ENCODE results near the gene HOXA4.

Gene HOXA4

GRCh38 chr7:27115221-27116026, 15.1 kb downstream of the HOXA4 start:
- Histone ChIP-seq H3K27ac (replicated peaks) (no peak overlapping the region), H3K27me3 (ENCODE audit: insufficient read depth, poor library complexity, severe bottlenecking) (peaks cover 3% of the 10 kb centered on the region), H3K4me3 (replicated peaks; ENCODE audit: insufficient read depth, low read length) (no peak overlapping the region)
- DNase-seq (ENCODE audit: low read depth in 1 of 2, low spot score in 1 of 2): no peak
- TF ChIP-seq CTCF (IDR thresholded peaks at IDR 0.05; ENCODE audit: insufficient read depth, low read length): no peak
- no peak for TF ChIP-seq REST (IDR thresholded peaks at IDR 0.05; ENCODE audit: insufficient replicate concordance, low read depth)

GRCh38 chr7:27114881-27115220, 15.7 kb downstream of the HOXA4 start:
- H3K4me3 ChIP-seq (replicated peaks; ENCODE audit: insufficient read depth, low read length): no peak overlapping the region
- no peak for DNase-seq (ENCODE audit: low read depth in 1 of 2, low spot score in 1 of 2)
- no peak overlapping the region for H3K27ac ChIP-seq (replicated peaks)
- no peak for TF ChIP-seq GABPA (IDR thresholded peaks at IDR 0.05; ENCODE audit: low read depth)
- no peak for TF ChIP-seq REST (IDR thresholded peaks at IDR 0.05; ENCODE audit: insufficient replicate concordance, low read depth)
- TF ChIP-seq POLR2AphosphoS5 (IDR thresholded peaks at IDR 0.05; ENCODE audit: low read depth): no peak
- TF ChIP-seq CTCF (IDR thresholded peaks at IDR 0.05; ENCODE audit: insufficient read depth, low read length): no peak
- H3K27me3 ChIP-seq (ENCODE audit: insufficient read depth, poor library complexity, severe bottlenecking): peaks cover 3% of the 10 kb centered on the region

- TF ChIP-seq CTCF (IDR thresholded peaks at IDR 0.05; ENCODE audit: insufficient read depth, low read length): no peak
- no peak for TF ChIP-seq REST (IDR thresholded peaks at IDR 0.05; ENCODE audit: insufficient replicate concordance, low read depth)
- no peak for TF ChIP-seq GABPA (IDR thresholded peaks at IDR 0.05; ENCODE audit: low read depth)
- TF ChIP-seq SPI1 (IDR thresholded peaks at IDR 0.05; ENCODE audit: borderline replicate concordance, low read depth): no peak
- no peak for TF ChIP-seq POLR2AphosphoS5 (IDR thresholded peaks at IDR 0.05; ENCODE audit: low read depth)
- H3K27ac ChIP-seq (replicated peaks): no peak overlapping the region
- H3K27me3 ChIP-seq (ENCODE audit: insufficient read depth, poor library complexity, severe bottlenecking): peaks cover 3% of the 10 kb centered on the region
- no peak for DNase-seq (ENCODE audit: low read depth in 1 of 2, low spot score in 1 of 2)
- no peak overlapping the region for H3K4me3 ChIP-seq (replicated peaks; ENCODE audit: insufficient read depth, low read length)
These were observed 16.4 kb downstream of the HOXA4 start for GRCh38 chr7:27113991-27114769.

Data from HL-60 (cell line).